ENCODE measurements around the gene SLC16A12. TPM values are rescaled to one million over a fixed set of nuclear protein-coding genes. Genes with fewer than 3 reads are reported as not detected.

Gene SLC16A12
- total and polyA plus RNA-seq, 12 donors, result 0.25 to 2.4 (median 0.53) TPM; not detected in 1

GRCh38 chr10:89563311-89563710 is 27.9 kb upstream of the SLC16A12 start:
- H3K27me3 ChIP-seq, result no peaks in the 10 kb centered on the region
- no peak overlapping the region for H3K4me3 ChIP-seq
- H3K9me3 ChIP-seq (replicated peaks in 1 of 3), result no peaks in the 10 kb centered on the region
- H3K36me3 ChIP-seq (replicated peaks in 1 of 2), result no peaks in the 10 kb centered on the region
- H3K27ac ChIP-seq, result no peak overlapping the region
- peaks cover 0 to 12% of the 10 kb centered on the region in 2 donors for H3K4me1 ChIP-seq (replicated peaks in 1 of 2)
- intact Hi-C loops (cut with DNase I), result loop anchor here (5.0 kb wide), 1 partner anchor 136 kb away; no protein-coding TSS in a partner anchor
- TF ChIP-seq CTCF (IDR thresholded peaks at IDR 0.05), result no peak
- WGBS, 4 donors, result 89 to 100% (median 97%) methylated on average over 3 of the region's 3 CpGs
- no peak for DNase-seq

GRCh38 chr10:89556600-89556999 is 21.2 kb upstream of the SLC16A12 start:
- H3K4me3 ChIP-seq, result no peak overlapping the region
- TF ChIP-seq CTCF (IDR thresholded peaks at IDR 0.05) (no peak), POLR2A (IDR thresholded peaks at IDR 0.05) (no peak)
- H3K27ac ChIP-seq, result no peak overlapping the region
- intact Hi-C loops (cut with DNase I), result no loop called here
- H3K9me3 ChIP-seq (replicated peaks in 1 of 3), result no peaks in the 10 kb centered on the region
- WGBS, 4 donors, result 86 to 93% (median 89%) methylated on average over 1 of the region's 1 CpG
- H3K4me1 ChIP-seq (replicated peaks in 1 of 2), result peaks cover 0 to 3% of the 10 kb centered on the region in 2 donors
- no peaks in the 10 kb centered on the region for H3K27me3 ChIP-seq
- no peaks in the 10 kb centered on the region for H3K36me3 ChIP-seq (replicated peaks in 1 of 2)
- no peak for DNase-seq

- Histone ChIP-seq H3K27ac (no peak overlapping the region), H3K36me3 (replicated peaks in 1 of 2) (no peaks in the 10 kb centered on the region), H3K4me1 (replicated peaks in 1 of 2) (peaks cover 0 to 3% of the 10 kb centered on the region in 2 donors), H3K27me3 (no peaks in the 10 kb centered on the region), H3K4me3 (no peak overlapping the region), H3K9me3 (replicated peaks in 1 of 3) (no peaks in the 10 kb centered on the region)
- TF ChIP-seq POLR2A (IDR thresholded peaks at IDR 0.05) (no peak), CTCF (IDR thresholded peaks at IDR 0.05) (peak in 1 of 6 experiments; percentile 24)
- intact Hi-C loops (cut with DNase I), result no loop called here
- no peak for DNase-seq
- 81 to 84% (median 83%) methylated on average over 7 of the region's 7 CpGs for WGBS, 4 donors
Observed at GRCh38 chr10:89555688-89556445, 20.5 kb upstream of the SLC16A12 start.

- intact Hi-C loops (cut with DNase I), result no loop called here
- no peak for DNase-seq
- Histone ChIP-seq H3K4me3 (no peak overlapping the region), H3K27ac (no peak overlapping the region), H3K9me3 (replicated peaks in 1 of 3) (no peaks in the 10 kb centered on the region), H3K36me3 (replicated peaks in 1 of 2) (no peaks in the 10 kb centered on the region), H3K4me1 (replicated peaks in 1 of 2) (peaks cover 0 to 3% of the 10 kb centered on the region in 2 donors), H3K27me3 (no peaks in the 10 kb centered on the region)
- TF ChIP-seq POLR2A (IDR thresholded peaks at IDR 0.05) (no peak), CTCF (IDR thresholded peaks at IDR 0.05) (no peak)
- WGBS, 4 donors, result 83 to 94% (median 92%) methylated on average over 1 of the region's 1 CpG
Observed at GRCh38 chr10:89554433-89554832, 19.0 kb upstream of the SLC16A12 start.
